ENCODE data around the gene RAB11A.

GRCh38 chr15:65930134-65930533, 60.8 kb downstream of the RAB11A start:
- TF ChIP-seq UBTF (IDR thresholded peaks at IDR 0.05; ENCODE audit: borderline replicate concordance in 1 of 2, low read depth in 2 of 2, low read length in 2 of 2) (no peak), SP1 (CRISPR knock-in tag; IDR thresholded peaks at IDR 0.05) (no peak), FOXK1 (CRISPR knock-in tag; IDR thresholded peaks at IDR 0.05; ENCODE audit: borderline replicate concordance) (no peak)

Data from K562 (cell line).